HEK293 (cell line): ENCODE results near the gene GALNT1.
A peak's percentile ranks its signal among the peaks of the same experiment; 100 is the strongest.
"Not testable (repeated sequence)": the region's sequence is repeated elsewhere in the genome, so short reads cannot be mapped to it uniquely, and the experiment has no call there.

Experiments
- CTCF ChIA-PET: fragments of 350-600 bp; formaldehyde crosslinking; extraction: SDS; loops from one replicate; lab custom pipeline; 2021; ENCODE audit warnings: antibody characterized with exemption; lab: Yijun Ruan, JAX
- POLR2A ChIA-PET: fragments of 300-600 bp; formaldehyde crosslinking; extraction: SDS; loops from one replicate; lab custom pipeline; 2020; ENCODE audit warnings: antibody characterized with exemption, inconsistent platforms; lab: Yijun Ruan, JAX
- H3K27ac ChIP-seq: fragments of 200-500 bp; sonication (Bioruptor generic); 2 replicates; pipeline ENCODE4 v1.5.1; 2014; ENCODE audit warnings: low read depth, low read length, control low read depth, inconsistent platforms; ENCODE audit errors: extremely low read depth
- H3K36me3 ChIP-seq, 2 experiments: fragments of 200-500 bp in 1 of 2; sonication (Bioruptor generic) in 1 of 2; 1 replicate in 1 of 2; 2 replicates in 1 of 2; pipeline ENCODE4 v1.5.1; 2014 to 2017; ENCODE audit warnings: inconsistent platforms in 2 of 2, low read length in 2 of 2; ENCODE audit not compliant: control insufficient read depth in 2 of 2, insufficient read depth in 1 of 2
- H3K4me1 ChIP-seq: fragments of 200-500 bp; sonication (Bioruptor generic); 2 replicates; pipeline ENCODE4 v1.5.1; 2014; ENCODE audit warnings: mild to moderate bottlenecking, low read length, inconsistent platforms; ENCODE audit not compliant: control insufficient read depth, insufficient read depth
- H3K4me3 ChIP-seq: 2 replicates; pipeline ENCODE4 v1.5.1; 2011; ENCODE audit warnings: low read depth, mild to moderate bottlenecking, control low read depth, low read length, moderate library complexity
- H3K9me3 ChIP-seq: fragments of 200-500 bp; sonication (Bioruptor generic); 2 replicates; pipeline ENCODE4 v1.5.1; 2014; ENCODE audit warnings: low read depth, low read length, inconsistent platforms; ENCODE audit not compliant: control insufficient read depth, insufficient read depth
- SETDB1 ChIP-seq: IDR thresholded peaks from one replicate; pipeline ENCODE4 v1.6.1; 2017; ENCODE audit warnings: mild to moderate bottlenecking, low read length, moderate library complexity, mixed read lengths; ENCODE audit not compliant: insufficient read length
- TRIM28 ChIP-seq: IDR thresholded peaks from 2 replicates; pipeline ENCODE4 v1.6.1; 2011; ENCODE audit warnings: low read length, control low read depth, borderline replicate concordance
- ZBTB17 ChIP-seq: fragments of 450-650 bp; formaldehyde crosslinking; IDR thresholded peaks from 2 replicates; pipeline ENCODE4 v1.5.1; 2016; ENCODE audit warnings: missing biosample characterization, missing genetic modification characterization
- ZNF146 ChIP-seq: fragments of 450-650 bp; formaldehyde crosslinking; IDR thresholded peaks from 2 replicates; pipeline ENCODE4 v1.5.1; 2016; ENCODE audit warnings: missing biosample characterization, missing genetic modification characterization
- ZNF155 ChIP-seq: fragments of 450-650 bp; formaldehyde crosslinking; IDR thresholded peaks from 2 replicates; pipeline ENCODE4 v1.5.1; 2016; ENCODE audit warnings: missing biosample characterization, missing genetic modification characterization
- ZNF211 ChIP-seq: fragments of 450-650 bp; formaldehyde crosslinking; IDR thresholded peaks from 2 replicates; pipeline ENCODE4 v1.5.1; 2016; ENCODE audit warnings: low read depth, missing biosample characterization, missing genetic modification characterization
- ZNF473 ChIP-seq: fragments of 450-650 bp; formaldehyde crosslinking; IDR thresholded peaks from 2 replicates; pipeline ENCODE4 v1.5.1; 2017; ENCODE audit warnings: missing biosample characterization, missing genetic modification characterization
- ZNF549 ChIP-seq: fragments of 450-650 bp; IDR thresholded peaks from 2 replicates; pipeline ENCODE4 v1.5.1; 2018; ENCODE audit warnings: missing biosample characterization, missing genetic modification characterization, mild to moderate bottlenecking, inconsistent platforms, moderate library complexity
- ZNF664 ChIP-seq: fragments of 450-650 bp; formaldehyde crosslinking; IDR thresholded peaks from 2 replicates; pipeline ENCODE4 v1.5.1; 2016; ENCODE audit warnings: missing biosample characterization, missing genetic modification characterization
- ZNF677 ChIP-seq: fragments of 450-650 bp; IDR thresholded peaks from 2 replicates; pipeline ENCODE4 v1.5.0; 2018; ENCODE audit warnings: missing biosample characterization, mild to moderate bottlenecking, missing genetic modification characterization, moderate library complexity
- ZNF76 ChIP-seq: fragments of 450-650 bp; formaldehyde crosslinking; IDR thresholded peaks from 2 replicates; pipeline ENCODE4; 2016; ENCODE audit warnings: low read depth, missing biosample characterization, missing genetic modification characterization, borderline replicate concordance
- TF ChIP-seq, protein P1 (sequence below): fragments of 450-650 bp; formaldehyde crosslinking; IDR thresholded peaks from 2 replicates; pipeline ENCODE4 v1.5.1; 2016; ENCODE audit warnings: missing biosample characterization, missing genetic modification characterization
- TF ChIP-seq, protein P2 (sequence below): fragments of 450-650 bp; formaldehyde crosslinking; IDR thresholded peaks from 2 replicates; pipeline ENCODE4 v1.5.1; 2016; ENCODE audit warnings: missing biosample characterization, missing genetic modification characterization, borderline replicate concordance
- TF ChIP-seq, protein P3 (sequence below): fragments of 450-650 bp; formaldehyde crosslinking; IDR thresholded peaks from 2 replicates; pipeline ENCODE4 v1.5.1; 2017; ENCODE audit warnings: missing biosample characterization, missing genetic modification characterization
- TF ChIP-seq, protein P4 (sequence below): fragments of 450-650 bp; formaldehyde crosslinking; IDR thresholded peaks from 2 replicates; pipeline ENCODE4 v1.5.0; 2017; ENCODE audit warnings: missing biosample characterization, missing genetic modification characterization, borderline replicate concordance

Gene GALNT1

DNA sequence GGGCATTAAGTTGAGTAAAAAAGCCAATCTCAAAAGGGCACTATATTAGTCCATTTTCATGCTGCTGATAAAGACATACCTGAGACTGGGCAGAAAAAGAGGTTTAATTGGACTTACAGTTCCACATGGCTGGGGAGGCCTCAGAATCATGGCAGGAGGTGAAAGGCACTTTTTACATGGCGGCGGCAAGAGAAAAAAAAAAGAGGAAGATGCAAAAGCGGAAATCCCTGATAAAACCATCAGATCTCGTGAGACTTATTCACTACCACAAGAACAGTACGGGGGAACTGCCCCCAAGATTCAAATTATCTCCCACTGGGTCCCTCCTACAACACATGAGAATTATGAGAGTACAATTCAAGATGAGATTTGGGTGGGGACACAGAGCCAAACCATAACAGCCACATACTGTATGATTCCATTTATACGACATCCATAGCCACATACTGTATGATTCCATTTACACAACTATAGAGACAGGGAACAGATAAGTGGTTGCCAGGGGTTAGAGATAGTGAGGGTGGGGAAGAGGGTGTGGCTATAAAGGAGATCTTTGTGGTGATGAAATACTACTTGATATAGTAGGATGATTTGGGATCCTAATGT is 5.2 kb upstream of the GALNT1 start:
- H3K4me3 ChIP-seq, CTCF ChIA-PET, POLR2A ChIA-PET, H3K36me3 ChIP-seq, H3K4me1 ChIP-seq, H3K9me3 ChIP-seq, H3K27ac ChIP-seq: not testable (repeated sequence)
- peak; percentile 90; the same call in 1 of the 2 replicates for TF ChIP-seq TRIM28
- TF ChIP-seq SETDB1, result peak; percentile 87

DNA sequence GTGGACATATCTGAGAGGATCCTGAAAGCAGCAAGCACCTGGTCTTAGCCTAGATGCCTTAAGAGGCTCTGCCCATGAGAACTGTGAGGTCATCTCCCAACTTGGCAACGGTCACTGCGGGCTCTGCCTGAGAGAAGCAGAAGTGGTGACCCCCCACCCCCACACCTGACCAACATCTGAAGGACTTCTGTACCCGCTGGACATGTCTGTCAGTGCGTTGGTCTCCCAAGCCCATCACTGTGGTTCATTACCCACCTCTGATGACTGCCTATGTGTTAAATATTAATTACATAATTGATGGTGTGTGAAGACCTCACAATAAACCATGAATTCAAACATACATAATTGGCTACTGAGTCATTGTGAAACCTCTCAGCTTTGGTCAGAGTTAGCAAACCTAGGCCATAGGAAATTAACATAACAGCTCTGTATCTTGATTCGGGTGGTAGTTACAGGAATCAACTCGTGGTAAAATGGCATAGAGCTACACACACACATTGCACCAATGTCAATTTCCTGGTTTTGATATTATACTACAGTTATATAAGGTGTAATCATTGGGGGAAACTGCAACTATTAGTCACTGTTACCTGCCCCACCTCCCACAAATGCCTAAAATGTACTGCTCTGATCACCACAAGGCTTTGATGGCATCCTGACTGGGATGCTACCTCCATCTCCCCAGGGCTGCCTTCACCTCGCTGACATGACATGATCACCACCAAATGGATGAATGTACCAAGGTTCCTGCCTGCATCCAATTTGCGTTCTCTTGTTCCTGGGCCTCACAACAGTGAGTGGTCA is 4.3 kb upstream of the GALNT1 start:
- POLR2A ChIA-PET, result no interaction called here
- TF ChIP-seq, protein P1, sequence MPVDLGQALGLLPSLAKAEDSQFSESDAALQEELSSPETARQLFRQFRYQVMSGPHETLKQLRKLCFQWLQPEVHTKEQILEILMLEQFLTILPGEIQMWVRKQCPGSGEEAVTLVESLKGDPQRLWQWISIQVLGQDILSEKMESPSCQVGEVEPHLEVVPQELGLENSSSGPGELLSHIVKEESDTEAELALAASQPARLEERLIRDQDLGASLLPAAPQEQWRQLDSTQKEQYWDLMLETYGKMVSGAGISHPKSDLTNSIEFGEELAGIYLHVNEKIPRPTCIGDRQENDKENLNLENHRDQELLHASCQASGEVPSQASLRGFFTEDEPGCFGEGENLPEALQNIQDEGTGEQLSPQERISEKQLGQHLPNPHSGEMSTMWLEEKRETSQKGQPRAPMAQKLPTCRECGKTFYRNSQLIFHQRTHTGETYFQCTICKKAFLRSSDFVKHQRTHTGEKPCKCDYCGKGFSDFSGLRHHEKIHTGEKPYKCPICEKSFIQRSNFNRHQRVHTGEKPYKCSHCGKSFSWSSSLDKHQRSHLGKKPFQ (tag by site-specific recombination), result no peak
- TF ChIP-seq ZNF76 (no peak), ZNF664 (tag by site-specific recombination) (no peak), ZNF549 (no peak), SETDB1 (no peak), ZNF211 (tag by site-specific recombination) (no peak), ZNF146 (tag by site-specific recombination) (no peak), ZNF677 (no peak), ZBTB17 (tag by site-specific recombination) (no peak), ZNF473 (tag by site-specific recombination) (no peak), ZNF155 (no peak)
- TF ChIP-seq, protein P2, sequence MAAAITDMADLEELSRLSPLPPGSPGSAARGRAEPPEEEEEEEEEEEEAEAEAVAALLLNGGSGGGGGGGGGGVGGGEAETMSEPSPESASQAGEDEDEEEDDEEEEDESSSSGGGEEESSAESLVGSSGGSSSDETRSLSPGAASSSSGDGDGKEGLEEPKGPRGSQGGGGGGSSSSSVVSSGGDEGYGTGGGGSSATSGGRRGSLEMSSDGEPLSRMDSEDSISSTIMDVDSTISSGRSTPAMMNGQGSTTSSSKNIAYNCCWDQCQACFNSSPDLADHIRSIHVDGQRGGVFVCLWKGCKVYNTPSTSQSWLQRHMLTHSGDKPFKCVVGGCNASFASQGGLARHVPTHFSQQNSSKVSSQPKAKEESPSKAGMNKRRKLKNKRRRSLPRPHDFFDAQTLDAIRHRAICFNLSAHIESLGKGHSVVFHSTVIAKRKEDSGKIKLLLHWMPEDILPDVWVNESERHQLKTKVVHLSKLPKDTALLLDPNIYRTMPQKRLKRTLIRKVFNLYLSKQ (tag by site-specific recombination), result no peak
- TF ChIP-seq, protein P3, sequence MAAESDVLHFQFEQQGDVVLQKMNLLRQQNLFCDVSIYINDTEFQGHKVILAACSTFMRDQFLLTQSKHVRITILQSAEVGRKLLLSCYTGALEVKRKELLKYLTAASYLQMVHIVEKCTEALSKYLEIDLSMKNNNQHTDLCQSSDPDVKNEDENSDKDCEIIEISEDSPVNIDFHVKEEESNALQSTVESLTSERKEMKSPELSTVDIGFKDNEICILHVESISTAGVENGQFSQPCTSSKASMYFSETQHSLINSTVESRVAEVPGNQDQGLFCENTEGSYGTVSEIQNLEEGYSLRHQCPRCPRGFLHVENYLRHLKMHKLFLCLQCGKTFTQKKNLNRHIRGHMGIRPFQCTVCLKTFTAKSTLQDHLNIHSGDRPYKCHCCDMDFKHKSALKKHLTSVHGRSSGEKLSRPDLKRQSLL (tag by site-specific recombination), result no peak
- TF ChIP-seq, protein P4, sequence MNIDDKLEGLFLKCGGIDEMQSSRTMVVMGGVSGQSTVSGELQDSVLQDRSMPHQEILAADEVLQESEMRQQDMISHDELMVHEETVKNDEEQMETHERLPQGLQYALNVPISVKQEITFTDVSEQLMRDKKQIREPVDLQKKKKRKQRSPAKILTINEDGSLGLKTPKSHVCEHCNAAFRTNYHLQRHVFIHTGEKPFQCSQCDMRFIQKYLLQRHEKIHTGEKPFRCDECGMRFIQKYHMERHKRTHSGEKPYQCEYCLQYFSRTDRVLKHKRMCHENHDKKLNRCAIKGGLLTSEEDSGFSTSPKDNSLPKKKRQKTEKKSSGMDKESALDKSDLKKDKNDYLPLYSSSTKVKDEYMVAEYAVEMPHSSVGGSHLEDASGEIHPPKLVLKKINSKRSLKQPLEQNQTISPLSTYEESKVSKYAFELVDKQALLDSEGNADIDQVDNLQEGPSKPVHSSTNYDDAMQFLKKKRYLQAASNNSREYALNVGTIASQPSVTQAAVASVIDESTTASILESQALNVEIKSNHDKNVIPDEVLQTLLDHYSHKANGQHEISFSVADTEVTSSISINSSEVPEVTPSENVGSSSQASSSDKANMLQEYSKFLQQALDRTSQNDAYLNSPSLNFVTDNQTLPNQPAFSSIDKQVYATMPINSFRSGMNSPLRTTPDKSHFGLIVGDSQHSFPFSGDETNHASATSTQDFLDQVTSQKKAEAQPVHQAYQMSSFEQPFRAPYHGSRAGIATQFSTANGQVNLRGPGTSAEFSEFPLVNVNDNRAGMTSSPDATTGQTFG, result no peak
- TF ChIP-seq, all 188 proteins: peak for 0
- Histone ChIP-seq H3K27ac (no peak overlapping the region), H3K36me3 (no peaks in the 10 kb centered on the region), H3K4me3 (no peak overlapping the region), H3K4me1 (no peaks in the 10 kb centered on the region), H3K9me3 (no peaks in the 10 kb centered on the region)
- CTCF ChIA-PET, result interaction anchor here (0.6 kb wide), 1 partner anchor 40 kb away, joined by 5 read pairs; no protein-coding TSS in a partner anchor
